Coronary artery (tissue), 2 donors: ENCODE measurements around the gene CPNE7.

ENCODE experiments used
- DNase-seq: peaks from one replicate; pipeline ENCODE4 v3.0.0-alpha.2; 2017; ENCODE audit warnings: low spot score
- H3K27ac ChIP-seq, 2 donors: fragments of 200-600 bp; sonication (generic); one replicate each; pipeline ENCODE4 v1.5.1; 2016 to 2019
- H3K4me3 ChIP-seq: fragments of 200-600 bp; sonication (generic); 2 replicates; pipeline ENCODE4 v1.5.1; 2016; ENCODE audit warnings: mild to moderate bottlenecking, moderate library complexity
- CTCF ChIP-seq: fragments of 200-600 bp; sonication (generic); IDR thresholded peaks from one replicate; pipeline ENCODE4 v1.5.1; 2019; ENCODE audit warnings: antibody characterized with exemption

CPNE7 gene

GRCh38 chr16:89601906-89602272, 26.3 kb downstream of the CPNE7 start:
- no peak for DNase-seq
- no peak overlapping the region for H3K4me3 ChIP-seq
- no peak for TF ChIP-seq CTCF
- H3K27ac ChIP-seq: no peak overlapping the region

DNA sequence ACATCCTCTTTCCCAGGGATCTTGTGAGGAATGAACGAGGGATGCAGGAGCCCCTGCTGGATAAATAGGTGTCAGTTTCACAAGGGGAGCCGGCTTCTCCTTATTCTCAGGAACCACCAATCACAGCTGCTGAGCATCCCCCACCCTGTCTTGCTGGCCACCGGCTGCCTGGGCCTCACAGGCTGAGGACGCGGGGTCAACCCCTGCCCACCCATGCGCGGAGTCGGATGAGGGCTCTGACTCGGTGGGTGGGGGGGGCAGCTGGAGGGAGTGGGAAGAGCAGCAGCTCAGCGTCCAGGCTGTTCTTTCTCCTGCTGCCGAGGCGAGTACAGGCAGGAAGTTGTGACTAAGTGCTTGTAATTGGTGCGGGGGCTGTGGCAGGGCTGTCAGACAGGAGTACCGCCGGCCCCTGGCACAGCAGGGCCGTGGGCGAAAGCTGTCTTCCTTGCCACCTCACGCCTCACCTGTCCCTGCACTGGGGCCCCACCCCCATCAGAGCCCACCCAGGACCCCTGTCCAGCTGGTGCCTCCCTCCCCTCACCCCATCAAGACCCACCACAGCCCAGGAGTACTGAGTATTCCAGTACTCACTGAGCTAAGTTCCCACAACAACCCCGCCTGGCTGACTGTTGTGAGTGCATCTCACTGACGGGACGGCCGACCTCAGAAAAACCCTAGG, 26.9 kb downstream of the CPNE7 start:
- Histone ChIP-seq H3K27ac (no peak overlapping the region), H3K4me3 (peak overlapping the region; percentile 35)
- no peak for DNase-seq
- no peak for TF ChIP-seq CTCF

- no peak for DNase-seq
- TF ChIP-seq CTCF: no peak
- Histone ChIP-seq H3K27ac (no peak overlapping the region), H3K4me3 (peak overlapping the region; percentile 35)
Observed at GRCh38 chr16:89602952-89603590, 27.5 kb downstream of the CPNE7 start.

- Histone ChIP-seq H3K4me3 (no peak overlapping the region), H3K27ac (no peak overlapping the region)
- no peak for DNase-seq
- no peak for TF ChIP-seq CTCF
Observed at GRCh38 chr16:89604764-89605163, 29.2 kb downstream of the CPNE7 start.

DNA sequence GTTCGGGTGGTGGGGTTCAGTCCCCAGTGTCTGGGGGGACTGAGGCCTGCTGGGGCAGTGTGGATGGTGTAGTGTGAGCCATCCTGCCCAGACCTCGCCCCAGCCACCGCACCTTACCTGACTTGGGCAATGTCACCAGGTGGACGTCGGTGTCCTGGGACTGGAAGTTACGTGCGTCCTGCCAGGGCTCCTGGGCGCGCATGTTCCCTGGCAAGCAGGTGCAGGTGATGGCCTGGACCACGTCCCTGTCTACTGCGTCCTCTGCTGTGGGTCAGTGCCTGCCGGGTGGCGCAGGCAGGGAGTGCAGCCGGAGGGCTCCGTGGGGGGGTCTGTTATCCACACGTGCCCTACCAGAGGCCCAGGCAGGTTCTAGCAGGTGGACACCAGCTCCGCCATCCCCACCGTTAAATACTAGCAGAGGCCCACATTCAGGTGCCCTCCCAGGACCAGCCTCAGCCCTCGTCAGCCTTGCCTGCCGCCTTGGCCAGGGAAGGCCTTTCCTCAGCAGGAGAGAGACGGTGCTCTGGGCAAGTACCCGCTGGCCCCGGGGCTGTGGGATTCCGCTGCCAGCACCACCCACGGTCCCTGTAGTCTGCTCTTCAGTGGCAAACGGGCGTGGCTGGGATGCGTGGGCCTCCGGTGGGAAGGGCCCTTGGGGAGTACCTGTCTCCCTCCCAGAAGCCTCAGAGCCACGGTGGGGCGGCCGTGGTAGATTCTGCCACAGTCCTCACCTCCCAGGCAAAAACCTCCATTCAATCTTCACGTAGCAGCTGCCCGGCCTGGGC, 29.8 kb downstream of the CPNE7 start:
- Histone ChIP-seq H3K4me3 (no peak overlapping the region), H3K27ac (no peak overlapping the region)
- TF ChIP-seq CTCF: no peak
- no peak for DNase-seq

DNA sequence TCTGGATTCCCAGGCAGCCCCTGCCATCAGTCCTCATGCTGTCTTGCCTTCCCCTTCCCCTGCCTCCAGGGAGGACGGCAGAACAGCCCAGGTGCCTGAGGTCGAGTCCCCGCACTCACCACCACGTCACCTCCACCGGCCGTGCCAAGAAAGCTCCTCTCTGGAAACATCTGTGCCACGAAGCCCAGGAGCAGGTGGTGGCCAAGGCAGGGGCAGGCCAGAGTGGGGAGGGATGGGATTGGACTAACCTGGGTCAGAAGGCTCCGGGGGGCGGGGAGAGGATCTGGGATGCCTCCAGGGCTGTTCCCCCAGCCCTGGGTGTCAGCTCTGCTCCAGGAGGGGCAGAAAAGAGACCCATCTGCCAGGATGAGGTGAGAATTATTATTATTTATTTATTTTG, 30.4 kb downstream of the CPNE7 start:
- no peak for TF ChIP-seq CTCF
- no peak for DNase-seq
- Histone ChIP-seq H3K27ac (no peak overlapping the region), H3K4me3 (no peak overlapping the region)
